NCI-H748 treated with DMSO at 0.1 percent for 48 hours (cell line): ENCODE measurements around the gene LARGE2.

Experiments
- DNase-seq: peaks from one replicate; lab custom pipeline; 2025; lab: John Stamatoyannopoulos, UW

Gene LARGE2

GRCh38 chr11:45922425-45923082 lies at the start of gene LARGE2:
TSS of gene LARGE2 (plus strand) at chr11:45922656. CDS start at chr11:45922883, 227 bp downstream.
- DNase-seq: peak; percentile 46

- no peak for DNase-seq
Measured at GRCh38 chr11:45876401-45876800, 46.1 kb upstream of the LARGE2 start.

GRCh38 chr11:45877221-45877620 lies 45.2 kb upstream of the LARGE2 start:
- DNase-seq: no peak

- no peak for DNase-seq
Measured at GRCh38 chr11:45877845-45878244, 44.6 kb upstream of the LARGE2 start.

DNA sequence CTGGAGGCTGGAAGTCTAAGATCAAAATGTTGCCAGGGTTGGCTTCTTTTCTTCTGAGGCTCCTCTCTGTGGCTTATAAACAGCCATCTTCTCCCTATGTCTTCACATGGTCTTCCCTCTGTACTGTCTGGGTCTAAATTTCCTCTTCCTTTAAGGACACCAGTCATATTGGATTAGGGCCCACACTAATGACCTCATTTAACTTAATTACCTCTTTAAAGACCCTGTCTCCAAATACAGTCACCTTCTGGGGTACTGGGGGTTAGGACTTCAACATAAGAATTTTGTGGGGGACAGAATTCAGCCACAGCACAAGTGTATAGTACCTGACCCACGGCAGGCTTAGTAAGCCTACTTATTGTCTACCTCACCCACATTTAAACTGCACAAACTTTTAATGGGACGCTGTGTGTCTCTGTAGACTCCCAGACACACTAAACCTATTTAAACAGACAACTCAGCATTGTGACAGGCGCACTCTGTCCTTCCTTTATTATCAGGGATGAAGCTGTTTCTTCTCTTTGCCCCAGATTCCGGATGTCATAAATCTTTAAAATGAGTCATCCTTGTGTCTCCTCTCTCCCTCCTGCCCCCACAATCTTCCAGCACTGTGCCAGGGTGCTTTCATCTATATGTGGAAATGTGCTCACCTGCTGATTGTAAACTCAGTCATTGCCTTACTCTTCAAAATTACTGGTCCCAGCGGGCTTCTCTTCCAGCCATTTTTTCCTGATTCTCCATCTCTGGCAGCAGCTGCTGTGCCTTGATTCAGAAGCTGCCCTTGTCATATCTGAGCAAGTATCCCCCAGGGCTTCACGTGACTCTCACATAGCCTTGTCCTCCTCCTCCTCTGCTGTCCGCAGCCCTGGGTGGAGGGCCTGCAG lies 42.4 kb upstream of the LARGE2 start:
- no peak for DNase-seq

DNA sequence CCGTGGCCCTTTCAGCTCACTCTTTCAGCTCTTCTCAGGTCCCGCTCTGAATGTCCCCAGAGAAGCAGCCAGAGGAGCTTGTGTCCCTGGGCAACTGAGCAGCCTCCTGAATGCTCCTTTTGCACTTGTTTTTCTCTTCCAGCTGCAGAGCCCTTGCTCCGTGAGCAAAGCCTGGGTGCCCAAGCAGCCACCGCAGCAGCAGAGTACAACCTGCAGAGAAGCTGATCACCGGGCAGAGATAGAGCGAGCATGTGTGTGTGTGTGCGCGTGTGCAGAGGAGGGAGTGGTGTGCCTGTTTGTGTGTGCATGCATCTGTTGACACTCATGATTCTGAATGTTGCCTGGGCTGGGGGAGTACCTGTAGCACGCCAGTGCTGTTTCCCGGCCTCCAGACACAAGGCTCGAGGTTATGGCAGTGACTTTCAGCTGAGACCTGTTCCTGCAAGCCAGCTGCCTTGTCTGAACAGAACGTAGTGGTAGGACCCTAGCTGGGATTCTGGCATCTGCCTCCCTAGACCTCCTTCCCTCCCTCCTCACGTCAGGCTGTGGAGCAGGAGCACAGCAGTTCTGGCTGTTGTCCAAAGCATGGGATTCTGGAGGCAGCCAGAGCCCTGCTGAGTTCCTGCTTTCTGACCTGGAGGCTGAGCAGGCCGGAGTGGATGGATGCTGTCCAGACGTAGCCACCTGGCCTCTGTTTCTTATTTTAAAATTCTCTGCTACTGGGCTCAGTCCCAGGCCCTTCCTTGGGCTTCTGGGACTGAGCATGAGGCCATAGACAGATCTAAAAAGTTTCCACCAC lies 41.5 kb upstream of the LARGE2 start:
- DNase-seq: no peak

GRCh38 chr11:45881708-45882368 lies 40.6 kb upstream of the LARGE2 start:
- no peak for DNase-seq

- DNase-seq: no peak
Measured at GRCh38 chr11:45884596-45885185, 37.8 kb upstream of the LARGE2 start.

DNA sequence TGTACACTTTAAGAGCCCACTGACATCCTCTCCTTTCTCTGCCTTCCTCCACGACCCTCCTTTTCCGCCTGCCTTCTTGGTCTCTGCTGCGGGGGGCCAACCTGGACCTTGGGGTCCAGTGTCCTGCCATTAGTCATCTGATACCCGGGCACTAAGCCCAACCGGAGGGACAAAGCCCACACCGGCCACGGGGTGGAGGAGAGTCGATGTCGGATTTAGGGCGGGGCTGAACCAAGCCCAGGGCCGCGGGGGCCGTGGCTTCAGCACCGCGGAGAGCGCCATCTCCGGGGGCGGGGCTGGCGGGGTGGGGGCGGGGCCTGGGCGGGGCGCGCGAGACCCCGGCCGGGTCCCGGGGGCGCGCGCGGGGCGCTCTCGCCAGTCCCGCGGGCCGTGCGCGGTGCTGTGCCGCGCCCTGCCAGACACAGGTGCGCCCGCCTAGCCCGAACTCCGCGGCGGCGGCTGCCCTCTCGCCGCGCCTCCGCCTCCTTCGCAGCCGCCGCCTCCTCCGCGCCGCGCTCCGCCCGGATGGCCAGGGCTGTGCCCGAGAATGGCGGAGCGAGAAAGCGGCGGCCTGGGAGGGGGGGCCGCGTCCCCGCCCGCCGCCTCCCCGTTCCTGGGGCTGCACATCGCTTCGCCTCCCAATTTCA lies 37.1 kb upstream of the LARGE2 start, which contains the start of gene MAPK8IP1:
MAPK8IP1 (plus strand) TSS at position 378 of the 647 bp plus-strand sequence; CDS start at position 548, 170 bp downstream.
- peak; percentile 58 for DNase-seq

GRCh38 chr11:45885921-45886721 lies 36.3 kb upstream of the LARGE2 start:
- DNase-seq: peak; percentile 13

- no peak for DNase-seq
Measured at GRCh38 chr11:45886816-45887520, 35.5 kb upstream of the LARGE2 start.

GRCh38 chr11:45887587-45887986 lies 34.9 kb upstream of the LARGE2 start:
- DNase-seq: no peak

- no peak for DNase-seq
Measured at GRCh38 chr11:45889555-45889954, 32.9 kb upstream of the LARGE2 start.

DNA sequence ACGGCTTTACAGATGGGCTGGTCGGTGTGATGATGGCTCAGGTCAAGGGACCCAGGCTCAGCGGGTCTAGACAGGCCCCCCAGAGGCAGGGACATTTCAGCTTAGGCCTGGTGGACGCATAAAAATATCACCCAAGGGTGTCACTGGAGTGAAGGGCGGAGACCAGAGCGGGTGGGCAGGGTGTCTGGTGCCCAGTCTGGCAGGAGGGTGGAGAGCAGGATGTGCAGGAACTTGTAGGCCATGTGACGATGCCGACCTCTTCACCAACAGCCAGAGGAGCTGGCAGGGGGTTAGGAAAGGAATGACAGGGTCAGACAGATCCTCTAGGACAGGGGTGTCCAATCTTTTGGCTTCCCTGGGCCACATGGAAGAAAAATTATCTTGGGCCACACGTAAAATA lies 32.5 kb upstream of the LARGE2 start:
- no peak for DNase-seq

DNA sequence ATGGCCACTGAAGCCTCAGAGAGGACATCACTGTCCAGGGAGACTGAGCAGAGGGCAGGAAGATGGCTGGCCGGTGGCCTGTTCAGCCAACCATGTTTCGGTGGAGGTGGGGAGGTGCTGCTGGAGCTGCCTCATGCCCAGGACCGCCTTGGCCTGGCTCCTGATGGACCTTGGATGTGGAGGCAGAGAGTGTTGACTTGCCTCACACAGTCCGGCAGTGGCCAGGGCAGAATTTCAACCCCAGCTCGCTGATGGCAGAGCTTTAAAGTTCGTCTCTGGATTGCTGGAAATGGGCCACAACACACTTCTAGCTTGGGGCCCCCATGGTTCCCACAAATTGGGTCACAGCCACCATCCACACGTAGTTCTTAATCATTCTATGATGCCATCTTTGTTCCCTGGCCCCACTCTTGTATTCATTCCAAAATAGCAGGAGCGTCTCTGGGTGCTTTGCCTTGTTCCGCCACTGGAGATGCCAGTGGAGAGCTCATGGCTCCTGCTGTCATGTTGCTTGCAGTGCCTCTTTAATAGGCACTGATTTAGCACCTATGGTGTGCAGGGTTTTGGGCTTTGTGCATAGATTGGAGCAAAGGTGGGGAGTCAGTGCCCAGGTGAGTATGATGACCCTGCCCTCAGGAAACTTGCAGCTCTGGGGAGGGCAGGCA lies 31.4 kb upstream of the LARGE2 start:
- DNase-seq: no peak

- DNase-seq: no peak
Measured at GRCh38 chr11:45892856-45893255, 29.6 kb upstream of the LARGE2 start.

- DNase-seq: no peak
Measured at GRCh38 chr11:45894555-45895247, 27.8 kb upstream of the LARGE2 start.

GRCh38 chr11:45895553-45896259 lies 26.8 kb upstream of the LARGE2 start:
- DNase-seq: no peak
